HG03108 (cell line): ENCODE results near the gene INPP4B.
"Not testable (repeated sequence)": the region's sequence is repeated elsewhere in the genome, so short reads cannot be mapped to it uniquely, and the experiment has no call there.

Experiments
- ATAC-seq: cut with Tn5 transposase; IDR thresholded peaks from one replicate; pipeline ENCODE4 v1.9.1; 2021; ENCODE audit warnings: moderate library complexity; ENCODE audit not compliant: unreplicated experiment

INPP4B gene

GRCh38 chr4:142690406-142691163, 155.5 kb downstream of the INPP4B start:
- ATAC-seq = no peak

DNA sequence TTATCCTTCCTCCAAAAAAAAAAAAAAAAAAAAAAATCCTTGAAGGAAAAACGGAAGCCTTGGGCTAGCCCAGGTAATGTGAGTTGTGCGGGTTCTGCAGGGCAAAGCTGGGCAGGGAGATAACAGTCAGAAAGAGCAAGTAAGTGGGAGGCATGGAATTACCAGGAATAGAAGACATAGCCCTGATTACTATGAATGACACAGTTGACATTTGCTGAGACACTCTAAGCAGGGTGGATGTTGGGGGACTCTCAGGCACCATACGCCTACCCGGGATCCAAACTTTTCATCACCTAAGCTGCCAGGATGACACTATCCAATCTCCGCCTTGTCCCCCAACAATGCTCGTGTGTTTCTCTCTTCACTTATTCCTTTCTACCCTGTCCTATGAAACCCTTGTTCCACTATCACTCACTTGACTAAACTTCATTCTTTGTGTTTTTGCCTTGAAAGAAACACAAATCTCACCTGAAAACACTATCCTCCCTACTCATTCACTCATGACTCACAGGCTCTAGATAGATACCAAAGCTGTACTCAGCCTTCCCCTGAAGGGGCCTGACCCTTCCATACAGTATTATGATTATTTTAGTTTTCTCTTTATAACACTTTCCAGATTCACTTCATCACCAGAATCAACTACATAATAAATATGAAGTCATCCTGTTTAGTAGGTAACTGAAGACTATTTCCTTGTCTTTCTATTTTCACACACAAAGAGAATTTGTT, 158.4 kb downstream of the INPP4B start:
- no peak for ATAC-seq

DNA sequence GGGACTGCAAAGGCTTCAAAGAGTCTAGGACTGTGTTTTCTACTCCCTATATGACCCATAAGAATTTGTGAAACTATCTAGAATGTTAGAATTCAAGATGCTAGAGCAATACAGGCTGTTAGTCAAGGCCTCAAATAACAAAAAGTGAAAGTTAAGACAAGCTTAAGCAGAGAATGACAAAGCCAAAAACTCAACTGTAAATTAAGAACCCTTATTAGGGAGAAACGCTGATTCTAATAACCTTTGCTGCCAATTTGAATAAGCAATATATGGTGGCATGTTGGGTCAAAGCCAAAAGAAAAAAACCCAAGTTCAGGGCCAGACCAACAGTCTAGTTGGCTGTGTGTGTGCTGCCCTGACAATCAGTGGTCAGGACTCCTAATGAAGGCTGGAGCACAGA, 160.0 kb downstream of the INPP4B start:
- ATAC-seq = no peak

DNA sequence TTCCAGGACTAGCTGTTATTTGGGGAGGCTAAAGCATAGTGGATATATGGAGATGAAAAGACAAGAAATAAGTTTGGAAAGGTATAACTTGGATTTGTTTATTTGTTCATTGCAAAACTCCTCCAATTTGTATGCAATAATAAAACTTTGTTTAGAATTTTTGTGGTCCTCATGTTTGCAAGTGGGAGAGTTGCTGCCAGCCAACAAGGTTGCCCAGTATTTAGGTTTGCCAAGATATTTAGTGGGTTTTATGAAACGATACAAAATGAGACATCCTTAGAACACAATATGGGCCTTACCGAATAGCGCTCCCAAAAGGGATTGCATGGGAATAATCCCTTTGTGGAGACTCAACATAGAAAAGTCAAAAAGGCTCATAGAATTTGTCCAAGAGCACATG, 162.1 kb downstream of the INPP4B start:
- ATAC-seq = no peak

- no peak for ATAC-seq
These were observed 162.6 kb downstream of the INPP4B start for GRCh38 chr4:142683503-142683902.

DNA sequence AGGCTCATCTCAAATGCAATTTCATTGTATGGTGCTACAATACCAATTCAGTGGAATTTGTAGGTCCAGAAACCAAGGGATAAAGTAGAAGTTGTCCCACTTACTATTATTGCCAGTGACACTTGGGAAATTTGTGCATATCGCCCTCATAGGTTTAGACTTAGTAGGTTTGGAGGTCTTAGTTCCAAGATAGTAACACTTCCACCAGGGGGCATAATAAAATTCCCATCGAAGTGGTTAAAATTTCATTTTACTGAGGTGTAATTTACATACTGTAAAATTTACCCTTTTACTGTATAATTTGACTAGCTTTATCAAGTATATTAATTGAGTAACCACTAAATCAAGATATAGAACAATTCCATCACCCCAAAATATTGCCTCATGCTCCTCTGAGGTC, 174.6 kb downstream of the INPP4B start:
- ATAC-seq = no peak

DNA sequence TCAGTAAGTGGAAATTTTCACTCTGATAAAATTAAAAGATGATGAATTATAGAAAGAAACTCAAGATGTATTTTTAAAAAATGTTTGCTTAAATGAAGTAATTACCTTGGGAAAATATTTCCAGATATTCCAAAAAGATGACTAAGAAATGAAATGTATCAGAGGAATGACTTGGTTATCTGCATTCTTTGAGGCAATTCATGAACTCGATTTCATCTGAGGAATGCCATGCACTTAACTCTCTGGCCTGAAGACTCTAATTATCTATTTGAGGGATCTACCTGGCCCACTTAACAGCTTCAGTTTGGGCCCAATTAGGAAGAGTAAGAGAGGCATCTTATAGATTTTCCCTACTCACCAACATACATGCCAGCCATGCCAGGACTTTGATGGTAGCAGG, 182.3 kb downstream of the INPP4B start:
- no peak for ATAC-seq

DNA sequence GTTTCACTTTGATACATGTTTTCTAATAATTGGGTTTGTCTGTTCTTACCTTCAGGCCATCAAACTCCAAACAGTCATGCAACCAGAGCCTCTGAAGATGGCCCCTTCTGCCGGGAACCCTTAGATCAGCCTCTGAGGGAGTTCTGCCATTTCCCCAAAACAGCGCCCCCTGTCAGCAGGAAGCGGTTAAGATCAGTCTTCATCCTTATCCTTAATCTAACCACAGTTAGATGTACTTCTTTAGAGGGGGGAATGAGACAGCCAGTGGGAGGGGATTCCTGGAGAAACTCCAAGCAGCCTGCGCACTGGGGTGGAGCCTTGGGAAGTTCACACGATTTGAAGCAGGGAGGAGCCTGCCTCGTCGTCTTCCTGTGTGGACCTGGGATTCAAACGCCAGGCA, 185.4 kb downstream of the INPP4B start:
- no peak for ATAC-seq

DNA sequence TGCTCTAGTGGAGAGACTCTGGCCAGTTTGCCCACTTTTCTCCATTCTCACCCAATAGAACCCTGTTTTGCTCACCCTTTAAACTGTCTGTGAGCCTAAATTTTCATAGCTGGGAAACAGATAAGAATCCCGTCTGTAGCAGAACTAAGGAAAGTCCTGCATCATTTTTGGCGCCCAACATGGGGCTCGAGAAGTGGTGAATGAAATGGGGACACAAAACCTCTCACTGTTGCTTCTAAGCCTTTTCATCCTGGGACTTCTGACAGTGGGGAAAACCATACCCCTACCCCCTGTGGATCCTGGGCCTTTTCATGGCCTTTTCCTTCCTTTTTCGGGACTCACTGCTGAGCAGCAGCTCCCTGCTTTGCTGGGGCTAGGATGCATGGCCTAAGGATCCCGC, 189.9 kb downstream of the INPP4B start:
- ATAC-seq = no peak

GRCh38 chr4:142648378-142648777, 197.7 kb downstream of the INPP4B start:
- no peak for ATAC-seq

DNA sequence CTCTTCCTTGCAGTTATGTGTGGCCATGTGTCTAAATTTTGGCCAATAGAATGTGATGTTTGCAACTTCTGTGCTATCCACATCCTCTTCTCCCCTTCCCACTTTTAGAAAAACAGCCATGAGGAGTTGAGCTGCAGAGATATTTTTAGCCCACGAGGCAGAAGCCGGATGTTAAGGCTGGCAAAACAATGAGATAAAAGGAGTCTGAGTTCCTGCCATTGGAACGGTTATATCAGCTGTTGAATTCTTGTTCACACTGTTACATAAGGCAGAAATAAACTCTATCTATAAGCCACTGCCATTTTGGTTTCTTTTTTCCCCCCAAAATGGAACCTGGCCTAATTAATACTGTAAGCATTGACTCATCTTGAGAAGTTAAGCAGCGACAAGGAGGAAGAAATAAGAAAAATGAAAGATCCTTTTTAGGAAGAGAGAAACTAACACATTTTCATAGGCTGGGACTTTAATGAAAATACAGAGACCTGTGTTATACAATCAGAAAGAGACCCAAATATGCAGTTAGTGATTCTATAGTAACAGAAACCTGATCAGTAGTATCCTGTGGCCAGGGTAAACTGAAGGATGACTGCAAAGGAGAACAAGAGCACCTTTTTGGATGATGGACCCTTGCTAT, 200.5 kb downstream of the INPP4B start:
- ATAC-seq = no peak

DNA sequence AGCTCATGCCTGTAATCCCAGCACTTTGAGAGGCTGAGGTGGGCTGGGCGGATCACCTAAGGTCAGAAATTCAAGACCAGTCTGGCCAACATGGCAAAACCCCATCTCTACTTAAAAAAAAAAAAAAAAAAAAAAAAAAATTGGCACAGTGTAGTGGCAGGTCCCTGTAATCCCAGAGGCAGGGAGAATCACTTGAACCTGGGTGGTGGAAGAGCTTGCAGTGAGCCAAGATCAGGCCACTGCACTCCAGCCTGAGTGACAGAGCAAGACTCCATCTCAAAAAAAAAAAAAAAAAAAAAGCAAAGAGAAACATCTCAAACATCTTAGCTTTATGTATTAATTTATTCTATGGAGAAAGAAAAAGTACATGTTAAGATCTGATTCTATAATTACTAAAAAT, 201.5 kb downstream of the INPP4B start:
- ATAC-seq = not testable (repeated sequence)

DNA sequence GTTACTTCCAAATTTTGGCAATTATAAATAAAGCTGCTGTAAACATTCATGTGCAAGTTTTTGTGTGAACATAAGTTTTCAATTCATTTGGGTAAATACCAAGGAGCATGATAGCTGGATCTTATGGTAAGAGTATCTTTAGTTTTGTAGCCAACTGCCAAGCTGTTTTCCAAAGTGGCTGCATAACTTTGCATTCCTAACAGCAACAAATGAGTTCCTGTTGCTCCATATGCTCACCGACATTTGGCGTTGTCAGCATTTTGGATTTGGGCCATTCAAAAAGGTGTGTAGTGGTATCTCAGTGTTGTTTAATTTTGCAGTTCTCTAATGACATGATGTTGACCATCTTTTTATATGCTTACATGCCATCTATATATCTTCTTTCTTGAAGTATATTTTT, 208.5 kb downstream of the INPP4B start:
- ATAC-seq = no peak

- ATAC-seq = no peak
These were observed 214.3 kb downstream of the INPP4B start for GRCh38 chr4:142631836-142632235.

GRCh38 chr4:142615324-142615665, 230.8 kb downstream of the INPP4B start:
- ATAC-seq = no peak

- no peak for ATAC-seq
These were observed 231.3 kb downstream of the INPP4B start for GRCh38 chr4:142614621-142615323.

DNA sequence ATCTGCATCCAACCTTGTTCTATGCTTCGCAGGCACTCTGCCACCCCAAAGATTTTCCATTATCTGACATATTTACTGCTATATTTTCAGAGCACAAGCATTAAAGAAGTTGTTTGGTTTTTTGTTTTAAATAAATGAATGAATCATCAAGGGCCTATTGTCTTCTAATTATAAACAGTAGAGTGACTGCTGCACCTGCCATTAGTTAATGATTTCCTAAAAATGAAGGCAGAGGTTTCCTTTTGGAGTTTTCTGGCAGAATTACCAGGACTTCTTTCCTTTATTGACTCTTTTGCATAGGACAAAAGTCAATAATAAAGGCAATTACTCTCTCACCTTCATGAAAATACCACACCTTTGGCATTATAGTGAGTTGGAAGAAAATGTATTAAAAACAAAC, 238.1 kb downstream of the INPP4B start:
- no peak for ATAC-seq

- no peak for ATAC-seq
These were observed 245.1 kb downstream of the INPP4B start for GRCh38 chr4:142600952-142601351.

GRCh38 chr4:142598132-142598531, 248.0 kb downstream of the INPP4B start:
- no peak for ATAC-seq

DNA sequence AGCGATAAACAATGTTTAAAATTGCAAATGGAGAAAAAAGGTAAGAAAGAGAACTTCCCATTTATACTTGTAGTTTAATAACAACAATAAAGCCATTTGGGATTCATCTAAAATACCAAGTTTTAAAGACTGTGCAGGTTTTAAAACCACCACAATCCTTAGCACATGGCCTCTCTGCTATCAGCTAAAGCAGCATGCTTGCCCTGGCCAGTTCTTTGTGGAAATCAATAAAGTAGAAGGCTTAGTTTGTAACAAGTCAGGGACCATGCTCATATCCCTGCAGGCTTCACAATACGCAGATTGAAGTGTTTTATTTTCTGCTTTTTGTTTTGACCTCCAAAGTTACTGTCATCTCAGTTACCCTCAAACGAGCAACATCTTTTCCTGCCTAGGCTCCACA, 249.5 kb downstream of the INPP4B start:
- no peak for ATAC-seq

GRCh38 chr4:142596121-142596520, 250.0 kb downstream of the INPP4B start:
- ATAC-seq = no peak
